NB4 (cell line): ENCODE data around the gene RDH5.

Experiments used
- POLR2A ChIP-seq: IDR thresholded peaks from 2 replicates; pipeline ENCODE4 v1.6.1; 2011; ENCODE audit warnings: mild to moderate bottlenecking; ENCODE audit not compliant: insufficient read length; ENCODE audit errors: extremely low read depth
- TF ChIP-seq, protein P1 (sequence below): IDR thresholded peaks from one replicate; pipeline ENCODE4 v1.5.1; 2012; ENCODE audit warnings: low read depth, low read length

DNA sequence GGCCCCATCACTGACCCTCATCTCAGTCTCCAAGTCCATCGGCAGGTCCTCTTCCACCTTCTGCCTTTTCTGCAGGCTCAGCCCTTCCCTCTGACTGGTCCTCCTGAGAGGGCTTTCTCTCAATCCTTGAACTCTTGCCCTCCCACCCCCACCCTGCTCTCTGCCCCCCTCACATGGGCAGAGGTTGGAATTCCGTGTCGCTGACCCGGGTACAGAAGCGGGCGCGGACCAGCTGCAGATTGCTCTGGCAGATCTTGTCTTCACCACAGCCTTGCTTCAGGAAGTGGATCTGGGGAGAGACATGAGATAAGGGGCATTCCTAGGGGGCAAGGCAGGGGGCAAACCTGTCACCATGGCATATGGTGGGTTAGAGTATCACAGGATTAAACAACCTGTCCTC lies 24.8 kb upstream of the RDH5 start:
- TF ChIP-seq, protein P1, sequence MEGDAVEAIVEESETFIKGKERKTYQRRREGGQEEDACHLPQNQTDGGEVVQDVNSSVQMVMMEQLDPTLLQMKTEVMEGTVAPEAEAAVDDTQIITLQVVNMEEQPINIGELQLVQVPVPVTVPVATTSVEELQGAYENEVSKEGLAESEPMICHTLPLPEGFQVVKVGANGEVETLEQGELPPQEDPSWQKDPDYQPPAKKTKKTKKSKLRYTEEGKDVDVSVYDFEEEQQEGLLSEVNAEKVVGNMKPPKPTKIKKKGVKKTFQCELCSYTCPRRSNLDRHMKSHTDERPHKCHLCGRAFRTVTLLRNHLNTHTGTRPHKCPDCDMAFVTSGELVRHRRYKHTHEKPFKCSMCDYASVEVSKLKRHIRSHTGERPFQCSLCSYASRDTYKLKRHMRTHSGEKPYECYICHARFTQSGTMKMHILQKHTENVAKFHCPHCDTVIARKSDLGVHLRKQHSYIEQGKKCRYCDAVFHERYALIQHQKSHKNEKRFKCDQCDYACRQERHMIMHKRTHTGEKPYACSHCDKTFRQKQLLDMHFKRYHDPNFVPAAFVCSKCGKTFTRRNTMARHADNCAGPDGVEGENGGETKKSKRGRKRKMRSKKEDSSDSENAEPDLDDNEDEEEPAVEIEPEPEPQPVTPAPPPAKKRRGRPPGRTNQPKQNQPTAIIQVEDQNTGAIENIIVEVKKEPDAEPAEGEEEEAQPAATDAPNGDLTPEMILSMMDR = no peak
- TF ChIP-seq POLR2A = no peak
